GM18870 (cell line): ENCODE results near the gene WDR90.

ENCODE experiments used
- ATAC-seq: cut with Tn5 transposase; IDR thresholded peaks from one replicate; pipeline ENCODE4 v1.9.1; 2021; ENCODE audit warnings: moderate library complexity; ENCODE audit not compliant: unreplicated experiment

WDR90 gene

DNA sequence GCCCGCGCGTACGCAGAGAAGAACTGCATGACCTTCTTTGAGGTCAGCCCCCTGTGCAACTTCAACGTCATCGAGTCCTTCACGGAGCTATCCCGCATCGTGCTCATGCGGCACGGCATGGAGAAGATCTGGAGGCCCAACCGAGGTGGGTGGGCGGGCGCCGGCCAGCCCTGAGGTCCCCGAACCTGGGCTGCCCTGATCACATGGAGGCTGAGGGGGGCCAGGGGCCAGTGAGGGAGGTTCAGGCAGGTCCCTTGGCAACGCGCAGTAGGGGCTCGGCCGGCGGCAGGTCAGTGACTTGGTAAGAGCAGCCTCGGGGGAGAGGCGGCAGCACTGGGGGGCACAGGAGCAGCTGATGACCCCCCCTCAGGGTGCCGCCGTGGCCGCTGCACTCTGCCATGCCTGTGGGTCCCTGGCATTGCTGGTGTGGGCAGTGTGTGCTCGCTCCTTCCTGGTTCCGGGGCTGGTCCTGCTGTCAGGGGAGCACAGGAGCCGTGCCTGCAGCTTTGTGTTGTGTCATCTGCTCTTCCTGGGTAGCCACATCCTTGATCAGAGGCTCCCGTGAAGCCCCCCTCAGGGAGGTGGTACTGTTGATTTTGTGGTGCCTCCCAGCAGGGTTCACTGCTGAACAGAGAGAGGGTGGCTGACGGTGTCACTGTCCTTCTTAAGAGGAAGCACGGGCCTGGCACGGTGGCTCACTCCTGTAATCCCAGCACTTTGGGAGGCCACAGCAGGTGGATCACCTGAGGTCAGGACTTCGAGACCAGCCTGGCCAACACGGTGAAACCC, 23.0 kb upstream of the WDR90 start:
- no peak for ATAC-seq

DNA sequence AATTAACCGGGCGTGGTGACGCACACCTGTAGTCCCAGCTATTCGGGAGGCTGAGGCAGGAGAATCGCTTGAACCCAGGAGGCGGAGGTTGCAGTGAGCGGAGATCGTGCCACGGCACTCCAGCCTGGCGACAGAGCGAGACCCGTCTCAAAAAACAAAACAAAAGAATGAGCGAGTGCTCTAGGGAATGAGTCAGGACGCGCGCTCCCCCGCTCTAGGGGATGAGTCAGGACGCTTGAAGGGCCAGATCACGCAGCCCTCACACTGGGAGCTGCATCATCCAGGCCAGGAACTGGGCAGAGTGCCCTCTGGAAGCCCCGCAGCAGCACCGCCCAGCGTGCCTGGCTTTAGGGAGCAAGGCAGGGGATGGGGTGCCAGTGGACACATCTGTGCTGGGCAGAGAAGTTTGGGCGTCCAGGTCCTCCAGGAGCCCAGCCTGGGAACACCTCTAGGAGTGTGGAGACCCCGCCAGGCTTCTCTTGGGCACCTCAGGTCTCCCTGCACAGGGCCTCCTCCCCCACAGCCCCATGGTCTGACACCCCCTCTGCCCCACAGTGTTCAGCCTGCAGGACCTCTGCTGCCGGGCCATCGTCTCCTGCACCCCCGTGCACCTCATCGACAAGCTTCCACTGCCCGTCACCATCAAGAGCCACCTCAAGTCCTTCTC, 22.2 kb upstream of the WDR90 start:
- no peak for ATAC-seq

GRCh38 chr16:627454-628239, 21.5 kb upstream of the WDR90 start:
- no peak for ATAC-seq

DNA sequence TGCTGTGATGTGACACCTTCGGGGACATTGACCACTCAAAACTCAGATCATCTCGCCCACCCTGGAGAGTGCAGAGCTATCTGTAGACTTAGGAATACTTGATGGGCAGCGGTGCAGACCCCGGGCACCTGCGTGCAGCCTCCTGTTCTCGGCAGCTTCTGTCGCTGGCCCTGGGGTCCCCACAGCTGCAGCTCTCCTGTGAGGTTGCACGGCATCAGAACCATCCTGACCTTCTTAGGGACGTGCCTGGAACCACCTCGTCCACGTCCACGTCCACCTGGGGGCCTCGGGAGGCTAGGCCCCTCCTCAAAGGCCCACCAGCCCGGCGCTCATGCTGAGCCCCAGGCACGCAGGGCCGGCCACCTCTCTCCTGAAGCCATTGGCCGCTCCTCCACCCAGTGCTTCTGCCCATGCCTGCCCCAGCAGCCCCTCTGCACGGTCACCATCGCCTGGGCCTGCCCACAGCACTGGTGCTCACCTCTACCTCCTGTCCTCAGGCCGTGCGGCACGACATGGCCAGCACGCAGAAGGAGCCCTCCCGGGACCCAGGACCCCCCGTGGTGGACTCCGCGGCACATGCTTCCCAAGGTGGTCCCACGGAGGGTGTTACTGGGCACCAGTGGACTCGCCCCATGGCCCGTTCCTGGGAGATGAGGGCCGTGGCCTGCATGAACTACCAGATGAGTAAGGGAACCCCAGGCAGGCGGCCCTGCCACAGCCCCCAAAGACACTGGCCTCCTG, 20.7 kb upstream of the WDR90 start:
- no peak for ATAC-seq

DNA sequence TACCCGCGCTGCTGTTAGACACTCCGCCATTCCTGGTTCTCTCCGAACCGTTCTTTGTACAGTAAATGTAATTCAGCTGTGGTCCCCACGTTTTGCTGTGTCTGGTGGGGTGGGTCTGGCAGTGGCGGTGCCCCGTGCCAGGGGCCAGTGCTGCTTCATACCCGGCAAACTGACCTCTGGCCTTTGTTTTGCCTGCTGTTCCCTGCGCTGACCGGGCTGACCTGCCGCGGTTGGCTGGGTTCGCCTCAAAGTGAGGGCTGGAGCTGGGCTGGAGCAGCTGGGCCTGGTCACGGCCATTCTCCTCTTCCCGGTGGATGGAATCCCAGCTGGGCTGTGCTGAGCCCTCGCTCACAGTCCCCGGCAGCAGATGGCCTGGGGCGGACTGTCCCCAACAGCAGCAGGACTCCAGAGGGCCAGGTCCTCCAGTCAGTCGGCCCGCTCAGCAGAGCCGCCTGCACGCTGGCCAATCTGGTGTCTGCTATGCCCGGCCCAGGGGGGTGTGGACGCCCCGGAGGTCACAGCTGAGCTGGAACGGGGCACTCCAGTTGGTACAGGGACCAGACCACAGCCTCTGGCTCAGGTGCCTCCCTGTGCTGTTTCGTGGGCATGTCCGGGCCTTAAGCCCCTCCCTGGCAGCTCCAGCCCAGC, 19.9 kb upstream of the WDR90 start:
- ATAC-seq, result no peak

DNA sequence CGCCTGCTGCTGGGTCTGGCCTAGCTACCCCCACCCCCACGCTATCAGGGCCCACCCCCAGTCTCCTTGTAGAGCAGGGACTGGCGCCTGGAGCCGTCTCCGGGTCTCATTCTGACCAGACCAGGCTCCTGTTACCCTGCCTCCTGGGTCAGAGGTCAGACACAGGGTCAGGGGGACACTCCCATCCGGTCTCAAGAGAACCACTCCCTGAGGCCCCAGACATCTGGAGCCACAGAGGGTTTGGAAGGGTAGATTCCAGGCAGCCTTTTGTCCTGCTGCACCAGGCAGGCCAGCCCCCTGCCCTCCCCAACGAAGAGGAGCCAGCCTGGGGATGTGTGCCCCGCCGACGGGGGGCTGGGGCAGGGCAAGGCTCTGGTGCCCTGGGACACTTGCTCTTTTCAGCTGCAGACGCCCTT, 19.3 kb upstream of the WDR90 start:
- no peak for ATAC-seq

GRCh38 chr16:630249-630814, 18.8 kb upstream of the WDR90 start:
- ATAC-seq, result no peak

GRCh38 chr16:630815-631405, 18.3 kb upstream of the WDR90 start, which contains the start of gene WFIKKN1:
WFIKKN1 (plus strand) TSS chr16:630985; CDS start chr16:631254, 269 bp downstream.
- no peak for ATAC-seq

- no peak for ATAC-seq
These were observed 17.3 kb upstream of the WDR90 start for GRCh38 chr16:631808-632358.

- no peak for ATAC-seq
These were observed 16.5 kb upstream of the WDR90 start for GRCh38 chr16:632486-633335.

DNA sequence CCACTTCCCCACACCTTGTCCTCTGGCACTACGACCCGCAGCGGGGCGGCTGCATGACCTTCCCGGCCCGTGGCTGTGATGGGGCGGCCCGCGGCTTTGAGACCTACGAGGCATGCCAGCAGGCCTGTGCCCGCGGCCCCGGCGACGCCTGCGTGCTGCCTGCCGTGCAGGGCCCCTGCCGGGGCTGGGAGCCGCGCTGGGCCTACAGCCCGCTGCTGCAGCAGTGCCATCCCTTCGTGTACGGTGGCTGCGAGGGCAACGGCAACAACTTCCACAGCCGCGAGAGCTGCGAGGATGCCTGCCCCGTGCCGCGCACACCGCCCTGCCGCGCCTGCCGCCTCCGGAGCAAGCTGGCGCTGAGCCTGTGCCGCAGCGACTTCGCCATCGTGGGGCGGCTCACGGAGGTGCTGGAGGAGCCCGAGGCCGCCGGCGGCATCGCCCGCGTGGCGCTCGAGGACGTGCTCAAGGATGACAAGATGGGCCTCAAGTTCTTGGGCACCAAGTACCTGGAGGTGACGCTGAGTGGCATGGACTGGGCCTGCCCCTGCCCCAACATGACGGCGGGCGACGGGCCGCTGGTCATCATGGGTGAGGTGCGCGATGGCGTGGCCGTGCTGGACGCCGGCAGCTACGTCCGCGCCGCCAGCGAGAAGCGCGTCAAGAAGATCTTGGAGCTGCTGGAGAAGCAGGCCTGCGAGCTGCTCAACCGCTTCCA, 15.7 kb upstream of the WDR90 start:
- no peak for ATAC-seq

GRCh38 chr16:634051-634670, 15.0 kb upstream of the WDR90 start:
- ATAC-seq, result no peak

DNA sequence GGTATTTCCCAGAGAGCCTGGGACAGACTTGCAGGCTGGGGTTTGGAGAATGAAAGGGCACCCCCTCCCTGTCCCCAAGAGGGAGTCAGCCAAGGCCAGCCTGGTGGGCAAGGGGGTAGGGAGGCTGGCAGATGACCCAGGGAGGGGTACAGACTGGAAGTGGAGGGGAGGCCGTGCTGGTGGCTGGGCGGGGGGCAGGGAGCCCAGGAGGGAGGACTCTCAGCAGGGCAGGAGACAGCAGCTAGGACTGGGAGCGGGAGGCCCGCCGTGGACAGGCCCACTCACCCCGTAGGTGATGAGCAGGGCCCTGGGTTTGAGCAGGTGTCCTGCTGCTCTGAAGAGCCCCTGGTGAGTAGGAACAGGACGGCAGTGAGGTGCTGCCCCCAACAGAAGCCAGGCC, 14.2 kb upstream of the WDR90 start:
- no peak for ATAC-seq

DNA sequence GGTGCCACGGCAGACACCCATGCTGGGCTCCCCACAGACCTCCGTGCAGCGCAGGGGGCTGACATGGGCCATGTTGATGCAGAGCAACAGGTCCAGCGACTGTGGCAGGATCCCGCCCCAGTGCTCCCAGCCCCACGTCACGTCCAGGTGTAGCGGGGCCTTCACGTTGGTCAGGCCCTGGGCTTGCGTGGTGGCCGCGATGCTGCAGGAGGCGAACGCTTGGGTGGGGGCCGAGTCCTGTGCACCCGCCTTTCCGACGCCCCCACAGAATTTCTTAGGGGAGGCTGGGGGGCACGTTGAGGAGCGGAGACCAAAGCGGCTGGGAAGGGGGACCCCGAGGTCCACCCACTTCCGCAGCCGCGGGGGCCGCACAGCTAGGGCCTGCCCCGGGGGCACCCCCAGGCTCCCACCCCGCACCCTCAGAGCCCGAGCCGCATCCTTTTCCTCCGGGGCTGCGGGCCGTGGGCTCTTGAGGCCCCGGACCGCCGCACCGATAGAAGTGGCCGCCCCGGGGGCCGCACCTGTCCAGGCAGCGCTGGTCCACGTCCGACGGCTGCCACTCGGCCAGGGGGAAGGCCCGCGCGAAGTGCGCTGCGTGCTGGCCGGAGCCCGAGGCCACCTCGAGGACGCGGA, 13.5 kb upstream of the WDR90 start:
- ATAC-seq, result no peak

GRCh38 chr16:636206-637080, 12.7 kb upstream of the WDR90 start, which contains the start of gene METTL26:
METTL26 (minus strand) TSS chr16:636305; CDS start chr16:636290, 15 bp downstream.
- ATAC-seq, result peak; percentile 49
